ENCODE measurements around the gene CACNA2D1.

- TF ChIP-seq REST (IDR thresholded peaks at IDR 0.05) = no peak
- TF ChIP-seq ELK1 (IDR thresholded peaks at IDR 0.05; ENCODE audit: low read depth, low read length) = no peak
- TF ChIP-seq CTCF (IDR thresholded peaks at IDR 0.05) = no peak
- TF ChIP-seq POLR2A (IDR thresholded peaks at IDR 0.05; ENCODE audit: low read length) = no peak
- TF ChIP-seq EP300 (IDR thresholded peaks at IDR 0.05) = no peak
- no peak for TF ChIP-seq CHD4 (IDR thresholded peaks at IDR 0.05; ENCODE audit: borderline replicate concordance)
- no peak for TF ChIP-seq RCOR1 (IDR thresholded peaks at IDR 0.05; ENCODE audit: low read depth, low read length)
- TF ChIP-seq JUNB (IDR thresholded peaks at IDR 0.05) = no peak
- TF ChIP-seq TFCP2L1 (CRISPR knock-in tag; IDR thresholded peaks at IDR 0.05) = no peak
- TF ChIP-seq TP53 (CRISPR knock-in tag; IDR thresholded peaks at IDR 0.05) = no peak
- TF ChIP-seq MAZ (IDR thresholded peaks at IDR 0.05; ENCODE audit: borderline replicate concordance, low read depth, low read length) = no peak
- no peak for TF ChIP-seq KDM5A (IDR thresholded peaks at IDR 0.05)
Measured at GRCh38 chr7:82358923-82359322, 84.7 kb downstream of the CACNA2D1 start.
